Right lobe of liver (tissue), 4 donors: Measurements from ENCODE around the gene RGS9.

Source experiments
- POLR2A ChIP-seq: fragments of 450-650 bp; IDR thresholded peaks from one replicate; pipeline ENCODE4 v1.6.1; 2017; ENCODE audit warnings: antibody characterized with exemption, mild to moderate bottlenecking
- TF ChIP-seq, protein P1 (sequence below), 4 donors: fragments of 200-600 bp in 3 of 4; fragments of 450-650 bp in 1 of 4; IDR thresholded peaks; one replicate each; pipeline versions ENCODE4 v1.5.1 to v1.8.0; 2016 to 2022; ENCODE audit warnings: antibody characterized with exemption in 4 of 4, mild to moderate bottlenecking in 2 of 4
- donor health status: DM: no; HTN: no; CAD: no.
- donor health status: DM: no; HTN: no; CAD: no.
- donor health status: DM: no; HTN: yes; CAD: no.

DNA sequence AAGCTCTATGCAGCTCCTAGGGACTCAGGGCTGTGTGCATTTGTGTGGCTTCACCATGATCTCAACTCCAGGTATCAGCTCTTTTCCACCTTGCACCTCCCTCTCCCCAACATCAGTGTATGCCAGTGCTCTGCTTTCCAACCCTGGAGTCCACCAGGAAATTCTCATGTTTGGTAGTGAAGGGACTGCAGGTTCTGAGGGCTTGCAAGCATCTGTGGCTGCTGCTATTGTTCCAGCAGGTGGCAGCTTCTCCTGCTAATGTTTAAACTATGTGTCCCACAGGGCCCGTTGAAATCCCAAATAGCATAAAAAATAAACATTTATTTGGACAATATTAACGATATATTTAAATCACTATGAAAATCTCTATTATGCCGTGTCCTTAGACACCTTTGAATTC, 82.0 kb downstream of the RGS9 start:
- TF ChIP-seq, protein P1, sequence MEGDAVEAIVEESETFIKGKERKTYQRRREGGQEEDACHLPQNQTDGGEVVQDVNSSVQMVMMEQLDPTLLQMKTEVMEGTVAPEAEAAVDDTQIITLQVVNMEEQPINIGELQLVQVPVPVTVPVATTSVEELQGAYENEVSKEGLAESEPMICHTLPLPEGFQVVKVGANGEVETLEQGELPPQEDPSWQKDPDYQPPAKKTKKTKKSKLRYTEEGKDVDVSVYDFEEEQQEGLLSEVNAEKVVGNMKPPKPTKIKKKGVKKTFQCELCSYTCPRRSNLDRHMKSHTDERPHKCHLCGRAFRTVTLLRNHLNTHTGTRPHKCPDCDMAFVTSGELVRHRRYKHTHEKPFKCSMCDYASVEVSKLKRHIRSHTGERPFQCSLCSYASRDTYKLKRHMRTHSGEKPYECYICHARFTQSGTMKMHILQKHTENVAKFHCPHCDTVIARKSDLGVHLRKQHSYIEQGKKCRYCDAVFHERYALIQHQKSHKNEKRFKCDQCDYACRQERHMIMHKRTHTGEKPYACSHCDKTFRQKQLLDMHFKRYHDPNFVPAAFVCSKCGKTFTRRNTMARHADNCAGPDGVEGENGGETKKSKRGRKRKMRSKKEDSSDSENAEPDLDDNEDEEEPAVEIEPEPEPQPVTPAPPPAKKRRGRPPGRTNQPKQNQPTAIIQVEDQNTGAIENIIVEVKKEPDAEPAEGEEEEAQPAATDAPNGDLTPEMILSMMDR (IDR thresholded peaks at IDR 0.05), result peak in 2 of 4 donors; percentile 11 to 16
- no peak for TF ChIP-seq POLR2A
